Measurements from ENCODE around the gene MAGI2.
"Not testable (repeated sequence)": the region's sequence is repeated elsewhere in the genome, so short reads cannot be mapped to it uniquely, and the experiment has no call there.

The MAGI2 gene

GRCh38 chr7:78002715-78003114 lies 1450.8 kb downstream of the MAGI2 start:
- TF ChIP-seq ZNF8 (CRISPR knock-in tag; IDR thresholded peaks at IDR 0.05) = no peak
- ATAC-seq = no peak

GRCh38 chr7:78002021-78002420 lies 1451.4 kb downstream of the MAGI2 start:
- TF ChIP-seq ZC3H10 (CRISPR knock-in tag; IDR thresholded peaks at IDR 0.05) = no peak
- TF ChIP-seq ISL1 (CRISPR knock-in tag; IDR thresholded peaks at IDR 0.05) = no peak
- no peak for TF ChIP-seq CSRNP3 (CRISPR knock-in tag; IDR thresholded peaks at IDR 0.05)
- no peak for TF ChIP-seq ZFP3 (CRISPR knock-in tag; IDR thresholded peaks at IDR 0.05)
- TF ChIP-seq TOX (CRISPR knock-in tag; IDR thresholded peaks at IDR 0.05; ENCODE audit: borderline replicate concordance) = no peak
- ATAC-seq = no peak

- TF ChIP-seq ZNF8 (CRISPR knock-in tag; IDR thresholded peaks at IDR 0.05) = peak; percentile 70; the same call in 1 of the 2 replicates
- ATAC-seq = not testable (repeated sequence)
Measured at GRCh38 chr7:77999168-77999567, 1454.3 kb downstream of the MAGI2 start.

- TF ChIP-seq ZFP3 (CRISPR knock-in tag; IDR thresholded peaks at IDR 0.05) (no peak), POU6F1 (CRISPR knock-in tag; IDR thresholded peaks at IDR 0.05; ENCODE audit: borderline replicate concordance, low read depth) (no peak), ZNF70 (CRISPR knock-in tag; IDR thresholded peaks at IDR 0.05) (no peak), BACH2 (CRISPR knock-in tag; IDR thresholded peaks at IDR 0.05; ENCODE audit: borderline replicate concordance) (no peak), TCF4 (CRISPR knock-in tag; IDR thresholded peaks at IDR 0.05; ENCODE audit: borderline replicate concordance) (no peak), ISL1 (CRISPR knock-in tag; IDR thresholded peaks at IDR 0.05) (no peak), ARNTL (CRISPR knock-in tag; IDR thresholded peaks at IDR 0.05; ENCODE audit: borderline replicate concordance, low read depth) (no peak), CREB5 (CRISPR knock-in tag; IDR thresholded peaks at IDR 0.05; ENCODE audit: low read depth) (no peak)
- ATAC-seq = peak; percentile 61
Measured at GRCh38 chr7:77995717-77996116, 1457.8 kb downstream of the MAGI2 start.

- TF ChIP-seq CREB5 (CRISPR knock-in tag; IDR thresholded peaks at IDR 0.05; ENCODE audit: low read depth) (no peak), ISL1 (CRISPR knock-in tag; IDR thresholded peaks at IDR 0.05) (no peak), POU6F1 (CRISPR knock-in tag; IDR thresholded peaks at IDR 0.05; ENCODE audit: borderline replicate concordance, low read depth) (no peak), ZFP3 (CRISPR knock-in tag; IDR thresholded peaks at IDR 0.05) (no peak), ZNF8 (CRISPR knock-in tag; IDR thresholded peaks at IDR 0.05) (no peak), CSDC2 (CRISPR knock-in tag; IDR thresholded peaks at IDR 0.05) (no peak), OSR1 (CRISPR knock-in tag; IDR thresholded peaks at IDR 0.05) (no peak), ESRRG (CRISPR knock-in tag; IDR thresholded peaks at IDR 0.05) (no peak), BACH2 (CRISPR knock-in tag; IDR thresholded peaks at IDR 0.05; ENCODE audit: borderline replicate concordance) (no peak), ARNTL (CRISPR knock-in tag; IDR thresholded peaks at IDR 0.05; ENCODE audit: borderline replicate concordance, low read depth) (no peak)
- no peak for ATAC-seq
Measured at GRCh38 chr7:77993838-77994237, 1459.6 kb downstream of the MAGI2 start.

GRCh38 chr7:77991656-77992055 lies 1461.8 kb downstream of the MAGI2 start:
- TF ChIP-seq POU6F1 (CRISPR knock-in tag; IDR thresholded peaks at IDR 0.05; ENCODE audit: borderline replicate concordance, low read depth) = no peak
- TF ChIP-seq ZNF8 (CRISPR knock-in tag; IDR thresholded peaks at IDR 0.05) = no peak
- TF ChIP-seq OSR1 (CRISPR knock-in tag; IDR thresholded peaks at IDR 0.05) = no peak
- TF ChIP-seq ARNTL (CRISPR knock-in tag; IDR thresholded peaks at IDR 0.05; ENCODE audit: borderline replicate concordance, low read depth) = no peak
- no peak for TF ChIP-seq BACH2 (CRISPR knock-in tag; IDR thresholded peaks at IDR 0.05; ENCODE audit: borderline replicate concordance)
- no peak for TF ChIP-seq ZFP3 (CRISPR knock-in tag; IDR thresholded peaks at IDR 0.05)
- no peak for ATAC-seq

Measured in SK-N-SH treated with all-trans-retinoic acid at 6 μM for 48 hours (cell line).